Transverse colon (tissue), 4 donors: ENCODE measurements around the gene SETD4.

ENCODE experiments used
- CTCF ChIP-seq, 5 experiments: fragments of 200-600 bp in 3 of 5; fragments of 450-650 bp in 2 of 5; sonication (generic) in 3 of 5; IDR thresholded peaks; 1 replicate in 2 of 5; 2 replicates in 3 of 5; pipeline ENCODE4 v1.5.1; 2016 to 2017; ENCODE audit warnings: antibody characterized with exemption in 5 of 5, inconsistent platforms in 3 of 5, mild to moderate bottlenecking in 2 of 5, moderate library complexity in 1 of 5
- POLR2A ChIP-seq: fragments of 450-650 bp; IDR thresholded peaks from one replicate; pipeline ENCODE4 v1.6.1; 2016; ENCODE audit warnings: antibody characterized with exemption, mild to moderate bottlenecking, moderate library complexity
- POLR2AphosphoS5 ChIP-seq, 3 donors: sonication (generic); formaldehyde crosslinking; IDR thresholded peaks; one replicate each; pipeline ENCODE4 v1.6.1; 2016; ENCODE audit warnings: antibody characterized with exemption in 3 of 3

GRCh38 chr21:36082237-36082664 lies 21.9 kb upstream of the SETD4 start:
- TF ChIP-seq CTCF (IDR thresholded peaks at IDR 0.05), result no peak
- no peak for TF ChIP-seq POLR2AphosphoS5 (IDR thresholded peaks at IDR 0.05)
- no peak for TF ChIP-seq POLR2A
